A549 (cell line): ENCODE results near the gene IQGAP2. TPM values are rescaled to one million over a fixed set of nuclear protein-coding genes. Genes with fewer than 3 reads are reported as not detected.
A peak's percentile ranks its signal among the peaks of the same experiment; 100 is the strongest.

Source experiments
- ATAC-seq, 2 experiments: fragments of 200-7000 bp in 1 of 2; fragments of >200 bp in 1 of 2; cut with Nextera tagmentation in 1 of 2; cut with Tn5 transposase in 1 of 2; 3 replicates each; pipeline versions ENCODE4 v1.8.0 to v1.9.1; 2018 to 2020; ENCODE audit warnings: mild to moderate bottlenecking in 1 of 2, moderate library complexity in 1 of 2
- CTCF ChIA-PET: fragments of 300-600 bp; sonication (Branson Sonifier 250); formaldehyde crosslinking; extraction: SDS; loops from one replicate; lab custom pipeline; 2021; ENCODE audit warnings: antibody characterized with exemption, inconsistent platforms; lab: Yijun Ruan, JAX
- POLR2A ChIA-PET: fragments of 350-600 bp; formaldehyde crosslinking; extraction: SDS; loops from one replicate; lab custom pipeline; 2021; ENCODE audit warnings: antibody characterized with exemption, inconsistent platforms; lab: Yijun Ruan, JAX
- DNase-seq, 2 experiments: peaks; one replicate each; pipeline versions ENCODE4 v3.0.0 to v3.0.0-alpha.2; 2011 to 2016; ENCODE audit warnings: low read depth in 1 of 2, low spot score in 1 of 2
- FAIRE-seq: peaks from 2 replicates; lab custom pipeline; 2011; peaks lifted over from hg19 to GRCh38; lab: Jason Lieb, UNC
- H3K27ac ChIP-seq, 2 experiments: fragments of >200 bp; sonication (Bioruptor Twin); formaldehyde crosslinking; 3 replicates each; pipeline ENCODE4 v1.5.1; 2016 to 2017
- H3K4me1 ChIP-seq: fragments of >200 bp; sonication (Bioruptor Twin); formaldehyde crosslinking; 3 replicates; pipeline ENCODE4 v1.6.1; 2016
- H3K4me2 ChIP-seq: fragments of >200 bp; sonication (Bioruptor Twin); formaldehyde crosslinking; 3 replicates; pipeline ENCODE4 v1.6.1; 2016
- H3K4me3 ChIP-seq: fragments of >200 bp; sonication (Bioruptor Twin); formaldehyde crosslinking; 3 replicates; pipeline ENCODE4 v1.5.1; 2016
- H3K9me3 ChIP-seq: fragments of >200 bp; sonication (Bioruptor Twin); formaldehyde crosslinking; 3 replicates; pipeline ENCODE4 v1.6.1; 2016
- CEBPB ChIP-seq, 2 experiments: fragments of >200 bp in 1 of 2; sonication (Bioruptor Twin) in 1 of 2; formaldehyde crosslinking in 1 of 2; IDR thresholded peaks; 2 replicates each; pipeline ENCODE4 v1.6.1; 2012 to 2016
- CHD4 ChIP-seq: fragments of 200-600 bp; sonication (generic); IDR thresholded peaks from 2 replicates; pipeline ENCODE4 v1.6.1; 2016; ENCODE audit warnings: antibody characterized with exemption, mild to moderate bottlenecking, borderline replicate concordance
- EHF ChIP-seq: fragments of 250-450 bp; sonication (Bioruptor Pico); IDR thresholded peaks from 2 replicates; pipeline ENCODE4 v1.5.0; 2020; ENCODE audit warnings: mild to moderate bottlenecking
- EHMT2 ChIP-seq: fragments of 200-600 bp; sonication (generic); IDR thresholded peaks from 2 replicates; pipeline ENCODE4 v1.6.1; 2016; ENCODE audit warnings: antibody characterized with exemption, low read depth, mild to moderate bottlenecking, moderate library complexity
- ESRRA ChIP-seq: fragments of 150-350 bp; IDR thresholded peaks from 2 replicates; pipeline ENCODE4 v1.6.1; 2014; ENCODE audit warnings: mild to moderate bottlenecking, low read length, borderline replicate concordance
- FOSB ChIP-seq: fragments of 250-450 bp; sonication (Bioruptor Pico); IDR thresholded peaks from 2 replicates; pipeline ENCODE4 v1.5.0; 2020; ENCODE audit warnings: mild to moderate bottlenecking, moderate library complexity
- HDAC2 ChIP-seq: fragments of 200-600 bp; sonication (generic); IDR thresholded peaks from 2 replicates; pipeline ENCODE4 v1.6.1; 2016
- JUNB ChIP-seq: fragments of >200 bp; sonication (Bioruptor Twin); formaldehyde crosslinking; IDR thresholded peaks from 2 replicates; pipeline ENCODE4 v1.6.1; 2016
- KDM1A ChIP-seq: fragments of 200-600 bp; sonication (generic); IDR thresholded peaks from 2 replicates; pipeline ENCODE4 v1.6.1; 2016; ENCODE audit warnings: low read depth, mild to moderate bottlenecking
- KDM5A ChIP-seq: fragments of 200-600 bp; sonication (generic); IDR thresholded peaks from 2 replicates; pipeline ENCODE4 v1.6.1; 2016; ENCODE audit warnings: antibody characterized with exemption, mild to moderate bottlenecking
- MAFK ChIP-seq: fragments of 450-650 bp; IDR thresholded peaks from 2 replicates; pipeline ENCODE4 v1.6.1; 2014; ENCODE audit not compliant: partially characterized antibody
- MYC ChIP-seq: IDR thresholded peaks from 2 replicates; pipeline ENCODE4 v1.6.1; 2012; ENCODE audit warnings: mild to moderate bottlenecking, inconsistent platforms, low read length, improper control_type of control experiment, borderline replicate concordance
- NR3C1 ChIP-seq: fragments of >200 bp; sonication (Bioruptor Twin); formaldehyde crosslinking; IDR thresholded peaks from 3 replicates; pipeline ENCODE4 v1.6.1; 2017
- RARB ChIP-seq: fragments of 250-450 bp; sonication (Bioruptor Pico); IDR thresholded peaks from 2 replicates; pipeline ENCODE4 v1.8.0; 2021; ENCODE audit warnings: mild to moderate bottlenecking, moderate library complexity
- RCOR1 ChIP-seq: fragments of 150-350 bp; IDR thresholded peaks from 2 replicates; pipeline ENCODE4 v1.6.1; 2014; ENCODE audit warnings: antibody characterized with exemption, low read length, low read depth
- SMC3 ChIP-seq: fragments of >200 bp; sonication (Bioruptor Twin); formaldehyde crosslinking; IDR thresholded peaks from 3 replicates; pipeline ENCODE4 v1.6.1; 2018; ENCODE audit warnings: inconsistent platforms
- ZNF302 ChIP-seq: fragments of 250-450 bp; sonication (Bioruptor Pico); IDR thresholded peaks from 2 replicates; pipeline ENCODE4 v1.9.0; 2021; ENCODE audit warnings: inconsistent platforms, mild to moderate bottlenecking, moderate library complexity
- ZSCAN20 ChIP-seq: fragments of 250-450 bp; sonication (Bioruptor Pico); IDR thresholded peaks from 2 replicates; pipeline ENCODE4 v1.8.0; 2022; ENCODE audit warnings: mild to moderate bottlenecking, moderate library complexity
- WGBS: methylation state at CpG from one replicate; pipeline ENCODE4 v1.1.6; 2017; ENCODE audit errors: missing lambda C conversion rate; 5-methylcytosine and 5-hydroxymethylcytosine counted together
- polyA plus RNA-seq, 4 experiments: library from polyadenylated mRNA; depleted of rRNA in 3 of 4; stranded (reverse); fragments of >200 nt; fragmentation: RNase III in 1 of 4; extraction: RNeasy Plus Mini Kit Qiagen cat#74134 plus additional on column Dnase treatment in 1 of 4; gene quantifications; 2 replicates in 3 of 4; 3 replicates in 1 of 4; pipeline ENCODE4 v1.2.3, GENCODE V29; 2011 to 2017
- TF ChIP-seq, protein P1 (sequence below): fragments of >200 bp; sonication (Bioruptor Twin); formaldehyde crosslinking; IDR thresholded peaks from 2 replicates; pipeline ENCODE4 v1.6.1; 2016
- TF ChIP-seq, protein P2 (sequence below): IDR thresholded peaks from 2 replicates; pipeline ENCODE4 v1.6.1; 2012
- TF ChIP-seq, protein P3 (sequence below): fragments of >200 bp; sonication (Bioruptor Twin); formaldehyde crosslinking; IDR thresholded peaks from 3 replicates; pipeline ENCODE4 v1.6.1; 2016
- TF ChIP-seq, protein P4 (sequence below): fragments of 250-450 bp; sonication (Bioruptor Pico); IDR thresholded peaks from 2 replicates; pipeline ENCODE4 v1.5.0; 2021; ENCODE audit warnings: mild to moderate bottlenecking, moderate library complexity, borderline replicate concordance
- TF ChIP-seq, protein P5 (sequence below): fragments of 250-450 bp; sonication (Bioruptor Pico); IDR thresholded peaks from 2 replicates; pipeline ENCODE4 v1.5.0; 2020; ENCODE audit warnings: low read depth, mild to moderate bottlenecking, moderate library complexity
- TF ChIP-seq, protein P6 (sequence below): IDR thresholded peaks from 2 replicates; pipeline ENCODE4 v1.6.1; 2012
- TF ChIP-seq, protein P7 (sequence below): fragments of >200 bp; sonication (Bioruptor Twin); formaldehyde crosslinking; IDR thresholded peaks from 3 replicates; pipeline ENCODE4 v1.5.1; 2016

Gene IQGAP2
- polyA plus RNA-seq, 2 of the 4 experiments (the other 2 are of a cell fraction): 5.3 to 10.1 TPM

DNA sequence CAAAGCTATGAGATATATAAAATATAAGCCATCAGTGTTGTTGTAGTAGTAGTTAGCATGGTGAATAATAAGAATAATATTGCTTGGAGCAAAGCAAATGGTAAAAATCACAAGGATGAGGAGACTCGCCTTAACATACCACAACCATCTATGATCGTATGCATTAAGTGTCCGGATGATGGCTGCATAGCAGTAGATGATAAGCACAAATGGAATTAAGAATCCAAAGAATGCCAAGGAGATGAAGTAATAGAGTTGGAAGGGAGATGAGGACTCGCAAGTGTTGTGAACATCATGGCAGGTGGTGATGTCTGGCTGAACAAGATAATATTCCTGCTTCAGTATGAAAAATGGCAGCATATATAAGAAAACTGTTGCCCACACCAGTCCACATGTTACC lies 214.6 kb downstream of the IQGAP2 start:
- no peak for FAIRE-seq

DNA sequence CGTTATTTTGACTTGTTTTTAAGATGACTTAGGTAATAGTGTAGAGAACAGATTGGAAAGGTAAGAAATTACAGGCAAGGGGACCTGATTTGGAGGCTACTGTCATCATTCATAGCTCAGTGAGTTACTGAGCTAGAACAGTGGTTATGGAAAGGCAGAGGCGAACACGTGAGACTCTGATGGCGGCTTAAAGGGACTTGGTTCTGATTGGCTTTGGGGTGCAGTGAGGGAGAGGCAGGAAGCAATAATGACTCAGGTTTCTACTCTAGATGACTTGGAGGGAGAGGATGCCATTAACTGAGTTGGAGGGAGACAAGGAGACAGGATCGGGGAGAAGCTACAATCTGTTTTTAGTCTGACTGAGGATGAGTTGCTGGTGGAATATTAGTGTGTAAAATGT lies 217.1 kb downstream of the IQGAP2 start:
- no peak for FAIRE-seq
- 96% methylated on average over 5 of the region's 5 CpGs for WGBS

More for the DNA sequence above, 214.6 kb downstream of the IQGAP2 start:
- H3K4me1 ChIP-seq: peaks cover 22% of the 10 kb centered on the region; the same call in 2 of the 3 replicates
- no peak overlapping the region; a peak in 1 of 6 replicates for H3K27ac ChIP-seq
- ATAC-seq: peak; percentile 44 to 63; a peak in 4 of 6 replicates
- TF ChIP-seq EHMT2: peak; percentile 46; the same call in 1 of the 2 replicates
- TF ChIP-seq, protein P1, sequence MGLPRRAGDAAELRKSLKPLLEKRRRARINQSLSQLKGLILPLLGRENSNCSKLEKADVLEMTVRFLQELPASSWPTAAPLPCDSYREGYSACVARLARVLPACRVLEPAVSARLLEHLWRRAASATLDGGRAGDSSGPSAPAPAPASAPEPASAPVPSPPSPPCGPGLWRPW: no peak
- no peak for TF ChIP-seq MYC
- TF ChIP-seq, protein P2, sequence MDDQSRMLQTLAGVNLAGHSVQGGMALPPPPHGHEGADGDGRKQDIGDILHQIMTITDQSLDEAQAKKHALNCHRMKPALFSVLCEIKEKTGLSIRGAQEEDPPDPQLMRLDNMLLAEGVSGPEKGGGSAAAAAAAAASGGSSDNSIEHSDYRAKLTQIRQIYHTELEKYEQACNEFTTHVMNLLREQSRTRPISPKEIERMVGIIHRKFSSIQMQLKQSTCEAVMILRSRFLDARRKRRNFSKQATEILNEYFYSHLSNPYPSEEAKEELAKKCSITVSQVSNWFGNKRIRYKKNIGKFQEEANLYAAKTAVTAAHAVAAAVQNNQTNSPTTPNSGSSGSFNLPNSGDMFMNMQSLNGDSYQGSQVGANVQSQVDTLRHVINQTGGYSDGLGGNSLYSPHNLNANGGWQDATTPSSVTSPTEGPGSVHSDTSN: no peak
- TF ChIP-seq RARB (CRISPR knock-in tag): no peak
- WGBS: 34% methylated on average over 4 of the region's 4 CpGs
- peak overlapping the region; percentile 38 for H3K4me2 ChIP-seq
- H3K9me3 ChIP-seq: no peaks in the 10 kb centered on the region
- H3K4me3 ChIP-seq: no peak overlapping the region
- CTCF ChIA-PET: interaction anchor here (2.1 kb wide), 2 partner anchors 23 to 157 kb away, joined by 4 to 7 read pairs; no protein-coding TSS in a partner anchor
- peak in 1 of 2 experiments; percentile 25 for DNase-seq
- POLR2A ChIA-PET: no interaction called here

DNA sequence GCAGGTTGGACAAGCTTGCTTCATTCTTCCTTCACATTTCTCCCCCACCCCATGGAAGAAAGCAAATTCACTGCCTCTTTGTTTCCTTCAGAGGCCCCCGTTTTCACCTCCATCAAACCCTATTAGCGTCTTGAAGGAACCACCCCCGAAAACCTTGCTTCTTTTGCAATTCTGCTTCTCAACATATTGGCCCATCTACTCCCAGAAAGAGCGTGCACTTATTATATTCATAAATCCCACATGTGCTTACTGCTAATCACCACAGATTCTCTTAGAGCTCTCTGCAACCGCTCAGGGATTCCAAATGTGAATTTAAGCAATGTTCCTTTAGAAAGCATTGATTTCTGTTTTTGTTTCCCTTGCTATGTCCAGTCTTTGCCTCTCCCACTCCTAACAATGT lies 219.0 kb downstream of the IQGAP2 start:
- peak overlapping the region; percentile 69 to 84; a peak in 5 of 6 replicates for H3K27ac ChIP-seq
- peaks cover 23% of the 10 kb centered on the region; the same call in 2 of the 3 replicates for H3K4me1 ChIP-seq
- H3K4me2 ChIP-seq: peak overlapping the region; percentile 81
- no peaks in the 10 kb centered on the region for H3K9me3 ChIP-seq
- ChIA-PET CTCF (interaction anchor here (0.5 to 2.3 kb wide), 5 partner anchors 15 to 152 kb away, joined by 3 to 10 read pairs (median 3); no protein-coding TSS in a partner anchor), POLR2A (no interaction called here)
- WGBS: 70% methylated on average over 5 of the region's 5 CpGs
- peak overlapping the region; percentile 36; the same call in 2 of the 3 replicates for H3K4me3 ChIP-seq
- DNase-seq (no peak), FAIRE-seq (no peak), ATAC-seq (no peak)
- TF ChIP-seq NR3C1 (no peak), RCOR1 (no peak), KDM5A (no peak), JUNB (no peak), SMC3 (no peak), EHF (no peak), ZNF302 (no peak), MYC (no peak), CEBPB (IDR thresholded peaks at IDR 0.05) (no peak), CHD4 (no peak), FOSB (CRISPR knock-in tag) (no peak)
- TF ChIP-seq, protein P3, sequence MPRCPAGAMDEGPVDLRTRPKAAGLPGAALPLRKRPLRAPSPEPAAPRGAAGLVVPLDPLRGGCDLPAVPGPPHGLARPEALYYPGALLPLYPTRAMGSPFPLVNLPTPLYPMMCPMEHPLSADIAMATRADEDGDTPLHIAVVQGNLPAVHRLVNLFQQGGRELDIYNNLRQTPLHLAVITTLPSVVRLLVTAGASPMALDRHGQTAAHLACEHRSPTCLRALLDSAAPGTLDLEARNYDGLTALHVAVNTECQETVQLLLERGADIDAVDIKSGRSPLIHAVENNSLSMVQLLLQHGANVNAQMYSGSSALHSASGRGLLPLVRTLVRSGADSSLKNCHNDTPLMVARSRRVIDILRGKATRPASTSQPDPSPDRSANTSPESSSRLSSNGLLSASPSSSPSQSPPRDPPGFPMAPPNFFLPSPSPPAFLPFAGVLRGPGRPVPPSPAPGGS: no peak
- TF ChIP-seq, protein P4, sequence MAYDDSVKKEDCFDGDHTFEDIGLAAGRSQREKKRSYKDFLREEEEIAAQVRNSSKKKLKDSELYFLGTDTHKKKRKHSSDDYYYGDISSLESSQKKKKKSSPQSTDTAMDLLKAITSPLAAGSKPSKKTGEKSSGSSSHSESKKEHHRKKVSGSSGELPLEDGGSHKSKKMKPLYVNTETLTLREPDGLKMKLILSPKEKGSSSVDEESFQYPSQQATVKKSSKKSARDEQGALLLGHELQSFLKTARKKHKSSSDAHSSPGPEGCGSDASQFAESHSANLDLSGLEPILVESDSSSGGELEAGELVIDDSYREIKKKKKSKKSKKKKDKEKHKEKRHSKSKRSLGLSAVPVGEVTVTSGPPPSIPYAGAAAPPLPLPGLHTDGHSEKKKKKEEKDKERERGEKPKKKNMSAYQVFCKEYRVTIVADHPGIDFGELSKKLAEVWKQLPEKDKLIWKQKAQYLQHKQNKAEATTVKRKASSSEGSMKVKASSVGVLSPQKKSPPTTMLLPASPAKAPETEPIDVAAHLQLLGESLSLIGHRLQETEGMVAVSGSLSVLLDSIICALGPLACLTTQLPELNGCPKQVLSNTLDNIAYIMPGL (CRISPR knock-in tag): no peak

More for the DNA sequence above, 217.1 kb downstream of the IQGAP2 start:
- no peak overlapping the region for H3K4me3 ChIP-seq
- TF ChIP-seq, protein P5, sequence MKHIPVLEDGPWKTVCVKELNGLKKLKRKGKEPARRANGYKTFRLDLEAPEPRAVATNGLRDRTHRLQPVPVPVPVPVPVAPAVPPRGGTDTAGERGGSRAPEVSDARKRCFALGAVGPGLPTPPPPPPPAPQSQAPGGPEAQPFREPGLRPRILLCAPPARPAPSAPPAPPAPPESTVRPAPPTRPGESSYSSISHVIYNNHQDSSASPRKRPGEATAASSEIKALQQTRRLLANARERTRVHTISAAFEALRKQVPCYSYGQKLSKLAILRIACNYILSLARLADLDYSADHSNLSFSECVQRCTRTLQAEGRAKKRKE (CRISPR knock-in tag): no peak
- TF ChIP-seq, protein P1: no peak
- no peak for TF ChIP-seq HDAC2
- TF ChIP-seq, protein P6, sequence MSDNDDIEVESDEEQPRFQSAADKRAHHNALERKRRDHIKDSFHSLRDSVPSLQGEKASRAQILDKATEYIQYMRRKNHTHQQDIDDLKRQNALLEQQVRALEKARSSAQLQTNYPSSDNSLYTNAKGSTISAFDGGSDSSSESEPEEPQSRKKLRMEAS: no peak
- TF ChIP-seq MAFK: no peak
- no peak for TF ChIP-seq ESRRA
- TF ChIP-seq ZNF302: no peak
- TF ChIP-seq, protein P7, sequence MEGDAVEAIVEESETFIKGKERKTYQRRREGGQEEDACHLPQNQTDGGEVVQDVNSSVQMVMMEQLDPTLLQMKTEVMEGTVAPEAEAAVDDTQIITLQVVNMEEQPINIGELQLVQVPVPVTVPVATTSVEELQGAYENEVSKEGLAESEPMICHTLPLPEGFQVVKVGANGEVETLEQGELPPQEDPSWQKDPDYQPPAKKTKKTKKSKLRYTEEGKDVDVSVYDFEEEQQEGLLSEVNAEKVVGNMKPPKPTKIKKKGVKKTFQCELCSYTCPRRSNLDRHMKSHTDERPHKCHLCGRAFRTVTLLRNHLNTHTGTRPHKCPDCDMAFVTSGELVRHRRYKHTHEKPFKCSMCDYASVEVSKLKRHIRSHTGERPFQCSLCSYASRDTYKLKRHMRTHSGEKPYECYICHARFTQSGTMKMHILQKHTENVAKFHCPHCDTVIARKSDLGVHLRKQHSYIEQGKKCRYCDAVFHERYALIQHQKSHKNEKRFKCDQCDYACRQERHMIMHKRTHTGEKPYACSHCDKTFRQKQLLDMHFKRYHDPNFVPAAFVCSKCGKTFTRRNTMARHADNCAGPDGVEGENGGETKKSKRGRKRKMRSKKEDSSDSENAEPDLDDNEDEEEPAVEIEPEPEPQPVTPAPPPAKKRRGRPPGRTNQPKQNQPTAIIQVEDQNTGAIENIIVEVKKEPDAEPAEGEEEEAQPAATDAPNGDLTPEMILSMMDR: no peak
- TF ChIP-seq EHMT2: no peak
- TF ChIP-seq ZSCAN20 (CRISPR knock-in tag): no peak
- no peak for TF ChIP-seq KDM1A
- TF ChIP-seq, all 56 proteins: peak for 0
- POLR2A ChIA-PET: no interaction called here
- DNase-seq: no peak
- no peak for ATAC-seq
- no peak overlapping the region for H3K27ac ChIP-seq
- peaks cover 29% of the 10 kb centered on the region; the same call in 2 of the 3 replicates for H3K4me1 ChIP-seq
- no peak overlapping the region for H3K4me2 ChIP-seq
- CTCF ChIA-PET: interaction anchor here (0.9 to 2.3 kb wide), 5 partner anchors 13 to 154 kb away, joined by 3 to 10 read pairs (median 5); no protein-coding TSS in a partner anchor
- no peaks in the 10 kb centered on the region for H3K9me3 ChIP-seq
